GM23248 (cell line): ENCODE results near the gene ISCU. TPM values are rescaled to one million over a fixed set of nuclear protein-coding genes. Genes with fewer than 3 reads are reported as not detected.

Source experiments
- DNase-seq: peaks from one replicate; pipeline ENCODE4 v3.0.0-alpha.2; 2015
- H2AFZ ChIP-seq: fragments of 200-600 bp; sonication (generic); 2 replicates; pipeline ENCODE4 v1.6.1; 2016; ENCODE audit warnings: antibody characterized with exemption
- H3F3A ChIP-seq: fragments of 200-600 bp; sonication (generic); 2 replicates; pipeline ENCODE4 v1.6.1; 2016; ENCODE audit warnings: mild to moderate bottlenecking, antibody characterized with exemption, mixed run types; ENCODE audit not compliant: insufficient read depth
- H3K27ac ChIP-seq: fragments of 200-600 bp; sonication (generic); 2 replicates; pipeline ENCODE4 v1.5.1; 2016; ENCODE audit warnings: mild to moderate bottlenecking
- H3K27me3 ChIP-seq: fragments of 200-600 bp; sonication (generic); replicated peaks from 2 replicates; pipeline ENCODE4 v1.6.1; 2016; ENCODE audit warnings: mild to moderate bottlenecking; ENCODE audit not compliant: insufficient read depth
- H3K36me3 ChIP-seq: fragments of 200-600 bp; sonication (generic); 2 replicates; pipeline ENCODE4 v1.6.1; 2016; ENCODE audit warnings: low read depth, mild to moderate bottlenecking
- H3K4me1 ChIP-seq: fragments of 200-600 bp; sonication (generic); 2 replicates; pipeline ENCODE4 v1.6.1; 2016; ENCODE audit warnings: mild to moderate bottlenecking; ENCODE audit not compliant: insufficient read depth
- H3K4me2 ChIP-seq: fragments of 200-600 bp; sonication (generic); one replicate; pipeline ENCODE4 v1.6.1; 2016; ENCODE audit warnings: mild to moderate bottlenecking; ENCODE audit not compliant: unreplicated experiment
- H3K4me3 ChIP-seq: fragments of 200-600 bp; sonication (generic); 2 replicates; pipeline ENCODE4 v1.5.1; 2016; ENCODE audit warnings: mild to moderate bottlenecking
- H3K79me2 ChIP-seq: fragments of 200-600 bp; sonication (generic); 2 replicates; pipeline ENCODE4 v1.6.1; 2016; ENCODE audit warnings: mild to moderate bottlenecking; ENCODE audit not compliant: insufficient read depth
- H3K9ac ChIP-seq: fragments of 200-600 bp; sonication (generic); 2 replicates; pipeline ENCODE4 v1.6.1; 2016; ENCODE audit warnings: mild to moderate bottlenecking
- H3K9me2 ChIP-seq: fragments of 200-600 bp; sonication (generic); 2 replicates; pipeline ENCODE4 v1.6.1; 2016; ENCODE audit warnings: mixed run types, mild to moderate bottlenecking, moderate library complexity; ENCODE audit not compliant: insufficient read depth
- H3K9me3 ChIP-seq: fragments of 200-600 bp; sonication (generic); one replicate; pipeline ENCODE4 v1.6.1; 2017; ENCODE audit warnings: low read depth
- H4K20me1 ChIP-seq: fragments of 200-600 bp; sonication (generic); 2 replicates; pipeline ENCODE4 v1.6.0; 2016; ENCODE audit not compliant: insufficient read depth
- EZH2 ChIP-seq: fragments of 200-600 bp; sonication (generic); IDR thresholded peaks from 2 replicates; pipeline ENCODE4 v1.6.1; 2018; ENCODE audit warnings: antibody characterized with exemption, mild to moderate bottlenecking; ENCODE audit not compliant: insufficient read depth, poor library complexity, severe bottlenecking
- EZH2phosphoT487 ChIP-seq: fragments of 200-600 bp; sonication (generic); IDR thresholded peaks from 2 replicates; pipeline ENCODE4 v1.6.1; 2018; ENCODE audit warnings: antibody characterized with exemption, moderate library complexity, mild to moderate bottlenecking, low read depth; ENCODE audit not compliant: insufficient read depth
- WGBS, 2 experiments: methylation state at CpG; one replicate each; pipeline ENCODE4 v1.1.6; 2015 to 2017; ENCODE audit warnings: low lambda C conversion rate in 2 of 2, low coverage in 1 of 2; ENCODE audit errors: missing lambda C conversion rate in 2 of 2; 5-methylcytosine and 5-hydroxymethylcytosine counted together
- in situ Hi-C: fragments of 300-500 bp; cut with MboI; formaldehyde crosslinking; loops from 2 replicates; pipeline ENCODE4 v1.15.0; 2020
- polyA plus RNA-seq: library from polyadenylated mRNA; unstranded; fragments of >200 nt; fragmentation: Nextera tagmentation; extraction: Ambion mirVana; gene quantifications from 2 replicates; pipeline ENCODE4 v1.2.1, GENCODE V29; 2016
- total RNA-seq: library from RNA; depleted of rRNA; stranded (reverse); fragments of >200 nt; shearing (Covaris generic); gene quantifications from 2 replicates; pipeline ENCODE4 v1.2.3, GENCODE V29; 2014

The ISCU gene
- total and polyA plus RNA-seq, 2 experiments from 2014 or later = 159 to 237 TPM

GRCh38 chr12:108602209-108602705, 39.9 kb downstream of the ISCU start:
- Histone ChIP-seq H3K9me3 (no peaks in the 10 kb centered on the region), H3K4me2 (no peak overlapping the region), H2AFZ (no peak overlapping the region), H3K9ac (no peak overlapping the region), H3K4me1 (no peaks in the 10 kb centered on the region), H3K36me3 (no peaks in the 10 kb centered on the region), H3K27ac (no peak overlapping the region), H3K4me3 (no peak overlapping the region), H4K20me1 (no peaks in the 10 kb centered on the region), H3K27me3 (no peaks in the 10 kb centered on the region), H3K9me2 (no peaks in the 10 kb centered on the region), H3K79me2 (peaks cover under 1% of the 10 kb centered on the region), H3F3A (no peaks in the 10 kb centered on the region; the same call in 1 of the 2 replicates)
- WGBS, 2 experiments = 97 to 99% methylated on average over 9 of the region's 9 CpGs
- in situ Hi-C loops = no loop called here
- TF ChIP-seq EZH2 (no peak), EZH2phosphoT487 (no peak)
- no peak for DNase-seq

DNA sequence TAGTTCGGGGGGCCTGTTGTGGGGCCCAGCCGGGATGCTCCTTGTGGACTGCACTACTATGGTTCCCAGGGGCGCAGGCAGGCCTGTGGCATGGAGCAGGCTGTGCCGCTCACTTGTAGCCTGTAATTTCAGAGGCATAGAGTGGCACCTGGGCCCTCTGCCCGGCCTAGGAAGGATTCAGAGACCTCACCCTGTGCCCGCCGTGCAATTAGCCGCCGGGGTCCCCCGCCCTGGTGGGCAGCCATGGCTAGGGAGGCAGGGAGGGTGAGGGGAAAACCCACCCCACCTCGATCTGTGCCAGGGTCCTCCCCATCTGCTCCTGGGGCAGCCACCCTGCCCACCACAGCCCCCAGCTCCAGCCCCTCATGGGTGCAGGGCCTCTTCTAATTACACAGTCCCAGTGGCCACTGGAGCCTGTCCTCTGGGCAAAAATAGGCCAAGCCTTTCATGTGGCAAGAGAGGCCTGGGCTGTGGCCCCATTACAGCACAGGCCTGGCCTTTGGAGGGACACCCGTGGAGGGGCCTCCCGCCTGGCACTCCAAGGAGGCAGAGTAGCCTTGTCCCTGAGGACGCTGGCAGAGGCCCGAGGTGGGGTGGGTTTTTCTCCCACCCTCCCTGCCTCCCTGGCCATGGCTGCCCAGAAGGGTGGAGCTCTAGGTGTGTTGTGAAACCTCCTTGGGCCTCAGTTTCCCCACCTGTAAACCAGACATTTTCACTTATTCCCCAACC, 40.7 kb downstream of the ISCU start:
- Histone ChIP-seq H3K79me2 (no peaks in the 10 kb centered on the region), H2AFZ (no peak overlapping the region), H3K4me1 (no peaks in the 10 kb centered on the region), H3K9ac (no peak overlapping the region), H4K20me1 (no peaks in the 10 kb centered on the region), H3K4me3 (no peak overlapping the region), H3F3A (no peaks in the 10 kb centered on the region; the same call in 1 of the 2 replicates), H3K9me3 (no peaks in the 10 kb centered on the region), H3K27me3 (no peaks in the 10 kb centered on the region), H3K36me3 (no peaks in the 10 kb centered on the region), H3K9me2 (no peaks in the 10 kb centered on the region), H3K4me2 (no peak overlapping the region), H3K27ac (no peak overlapping the region)
- WGBS, 2 experiments = 72 to 87% methylated on average over 10 to 15 of the region's 15 CpGs
- no peak for TF ChIP-seq EZH2
- no peak for TF ChIP-seq EZH2phosphoT487
- DNase-seq = no peak
- in situ Hi-C loops = no loop called here

DNA sequence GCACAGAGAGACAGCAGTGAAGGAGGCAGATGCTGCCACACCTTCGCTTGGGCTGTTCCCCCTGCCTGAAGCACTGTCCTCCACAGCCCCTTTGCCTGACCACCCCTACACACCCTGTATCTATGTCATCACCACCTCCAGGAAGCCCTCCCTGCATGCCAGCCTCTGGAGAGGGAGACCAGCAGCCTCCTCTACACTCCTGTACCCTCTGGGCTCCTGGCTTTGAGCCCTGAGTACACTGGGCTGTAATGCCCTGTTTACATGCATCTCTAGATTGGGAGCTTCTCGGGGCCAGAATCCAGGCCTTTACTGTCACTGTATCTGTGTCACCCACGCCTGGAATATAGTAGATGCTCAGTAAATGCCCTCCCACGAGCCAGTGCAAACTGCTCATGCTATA, 41.3 kb downstream of the ISCU start:
- in situ Hi-C loops = no loop called here

DNA sequence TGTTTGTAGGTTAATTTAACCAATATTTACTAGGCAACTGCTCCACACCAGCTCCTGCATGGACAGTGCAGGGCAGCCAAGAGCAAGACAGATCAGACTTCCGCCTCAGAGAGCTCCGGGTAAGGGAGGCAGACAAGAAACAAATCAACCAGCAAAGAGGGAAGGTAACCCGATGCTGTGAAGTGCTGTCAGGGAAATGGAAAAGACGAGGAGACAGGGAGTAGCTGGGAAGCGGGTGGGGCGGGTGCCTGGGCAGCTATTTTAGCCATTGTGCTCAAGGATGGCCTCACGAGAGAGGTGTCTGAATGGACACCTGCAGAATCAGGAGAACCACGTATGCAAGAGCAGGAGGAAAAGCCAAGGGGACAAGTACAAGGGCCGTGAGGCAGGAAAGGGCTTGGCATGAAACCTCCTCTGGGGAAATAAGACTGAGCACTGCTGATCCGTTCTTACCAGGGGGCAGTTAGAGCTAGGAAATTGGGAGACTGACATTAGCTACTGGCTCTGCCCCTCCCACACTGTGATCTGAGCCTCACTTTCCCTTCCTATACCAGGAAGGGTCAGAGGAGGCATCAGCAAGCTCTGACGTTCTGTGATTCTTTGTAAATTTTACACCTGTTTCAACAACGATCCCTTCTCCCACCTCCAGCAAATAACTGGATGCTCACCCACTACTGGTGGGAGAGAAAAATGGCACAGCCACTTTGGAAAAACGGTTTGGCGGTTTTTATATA, 42.0 kb downstream of the ISCU start:
- in situ Hi-C loops = no loop called here
- H3K79me2 ChIP-seq = no peaks in the 10 kb centered on the region
- no peak overlapping the region for H3K4me2 ChIP-seq
- no peaks in the 10 kb centered on the region for H3K36me3 ChIP-seq
- no peak overlapping the region for H3K4me3 ChIP-seq
- H3K4me1 ChIP-seq = peaks cover 5% of the 10 kb centered on the region; the same call in 1 of the 2 replicates
- no peak for DNase-seq
- no peaks in the 10 kb centered on the region for H4K20me1 ChIP-seq
- no peak overlapping the region for H2AFZ ChIP-seq
- TF ChIP-seq EZH2phosphoT487 (no peak), EZH2 (no peak)
- 76 to 79% methylated on average over 14 of the region's 14 CpGs for WGBS, 2 experiments
- H3K9me2 ChIP-seq = no peaks in the 10 kb centered on the region
- H3K27me3 ChIP-seq = no peaks in the 10 kb centered on the region
- H3K27ac ChIP-seq = no peak overlapping the region
- H3K9me3 ChIP-seq = no peaks in the 10 kb centered on the region
- H3K9ac ChIP-seq = no peak overlapping the region
- H3F3A ChIP-seq = no peaks in the 10 kb centered on the region

More for the DNA sequence above, 41.3 kb downstream of the ISCU start:
- Histone ChIP-seq H3K4me3 (no peak overlapping the region), H3K27ac (no peak overlapping the region), H3K4me2 (no peak overlapping the region), H3K27me3 (no peaks in the 10 kb centered on the region), H3K36me3 (no peaks in the 10 kb centered on the region), H3K9me2 (no peaks in the 10 kb centered on the region), H3K79me2 (no peaks in the 10 kb centered on the region), H2AFZ (no peak overlapping the region), H4K20me1 (no peaks in the 10 kb centered on the region), H3K4me1 (no peaks in the 10 kb centered on the region), H3K9ac (no peak overlapping the region), H3F3A (no peaks in the 10 kb centered on the region), H3K9me3 (no peaks in the 10 kb centered on the region)
- TF ChIP-seq EZH2 = no peak
- TF ChIP-seq EZH2phosphoT487 = no peak
- DNase-seq = no peak
- 88 to 89% methylated on average over 4 of the region's 4 CpGs for WGBS, 2 experiments
